ENCODE data around the gene ELAVL3.

DNA sequence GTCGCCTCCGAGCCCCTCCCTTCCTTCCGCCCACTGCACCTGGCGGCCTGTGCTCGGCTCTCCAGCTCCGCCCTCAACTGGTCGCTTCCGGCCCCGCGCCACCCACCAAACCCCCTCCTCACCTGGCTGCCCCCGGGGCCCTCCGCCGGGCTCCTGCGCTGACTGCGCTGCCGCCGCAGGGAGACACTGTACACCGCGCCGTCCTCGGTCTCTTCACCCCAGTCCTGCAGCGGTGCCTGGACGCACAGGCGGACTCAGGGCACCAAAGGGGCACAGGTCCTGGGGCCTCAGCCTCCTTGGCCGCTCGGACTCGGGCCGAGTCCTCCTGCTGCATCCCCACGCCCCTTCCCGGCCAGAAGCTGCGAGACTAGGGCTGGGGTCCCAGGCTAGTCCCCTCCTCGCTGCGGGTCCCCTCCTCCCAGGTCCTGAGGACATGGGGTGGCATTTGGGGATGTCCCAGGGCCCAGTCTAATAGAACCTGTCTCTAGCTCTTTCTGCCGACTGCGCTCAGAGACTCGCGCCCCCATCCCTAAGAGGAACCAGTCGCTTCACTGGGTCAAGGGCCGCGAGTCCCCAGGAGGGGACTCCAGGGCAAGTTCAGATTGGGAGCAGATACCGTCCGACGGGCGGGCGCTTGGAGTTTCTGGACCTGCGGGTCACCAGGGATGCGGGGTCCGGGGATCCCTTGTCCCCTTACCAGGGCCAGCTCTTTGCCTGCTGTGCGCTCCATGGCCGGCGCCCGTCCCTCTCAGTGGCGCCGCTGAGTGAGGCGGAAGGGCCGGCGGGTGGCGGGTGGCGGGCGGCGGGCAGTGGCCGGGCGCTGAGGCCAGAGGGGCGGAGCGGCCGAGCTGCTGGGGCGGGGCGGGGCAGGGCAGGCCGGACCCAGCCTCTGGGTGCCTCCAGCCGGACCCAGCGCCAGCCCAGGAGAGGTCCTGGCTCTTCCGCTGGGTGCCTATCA is 62.0 kb downstream of the ELAVL3 start, which contains the start of gene RGL3:
- no peak for TF ChIP-seq NPAS2 (CRISPR knock-in tag; IDR thresholded peaks at IDR 0.05; ENCODE audit: borderline replicate concordance)
- TF ChIP-seq POLR2A (IDR thresholded peaks at IDR 0.05; ENCODE audit: low read length), result no peak
- no peak for TF ChIP-seq HDAC2 (IDR thresholded peaks at IDR 0.05)
- no peak for TF ChIP-seq KDM1A (IDR thresholded peaks at IDR 0.05; ENCODE audit: low read depth)
